Sciatic nerve (tissue), 2 donors: ENCODE results near the gene TJAP1. TPM values are rescaled to one million over a fixed set of nuclear protein-coding genes. Genes with fewer than 3 reads are reported as not detected.
"Not testable (repeated sequence)": the region's sequence is repeated elsewhere in the genome, so short reads cannot be mapped to it uniquely, and the experiment has no call there.

Experiments
- ATAC-seq: fragments of 200-7000 bp; cut with Tn5 transposase; one replicate; pipeline ENCODE4 v1.9.1; 2020; ENCODE audit warnings: mild to moderate bottlenecking, moderate library complexity
- DNase-seq: peaks from one replicate; pipeline ENCODE4 v3.0.0-alpha.2; 2020; ENCODE audit warnings: low spot score
- intact Hi-C: fragments of 100-400 bp; cut with DNase I; formaldehyde crosslinking; loops from one replicate; pipeline ENCODE4 v1.14.2; 2022
- total RNA-seq: library from RNA; stranded (reverse); fragmentation: NEBNext Ultra II Directional; extraction: Animal tissue kit (Norgen Biotek cat#: 25700); gene quantifications from one replicate; pipeline ENCODE4 v1.2.1, GENCODE V29; 2021
- donor health status: DM: no; HTN: no; CAD: no.
- donor health status: DM: no; HTN: no; CAD: no.

The TJAP1 gene
- total RNA-seq, 1 donor from 2014 or later: 36.9 TPM

- intact Hi-C loops: no loop called here
- DNase-seq (no peak), ATAC-seq (no peak)
These were observed 19.7 kb downstream of the TJAP1 start for GRCh38 chr6:43497129-43497396.

- DNase-seq: no peak
- intact Hi-C loops: no loop called here
- ATAC-seq: no peak
These were observed 20.3 kb downstream of the TJAP1 start for GRCh38 chr6:43497689-43498088.

GRCh38 chr6:43498291-43498690, 20.9 kb downstream of the TJAP1 start:
- DNase-seq, ATAC-seq, intact Hi-C loops: not testable (repeated sequence)

GRCh38 chr6:43499028-43499815, 21.9 kb downstream of the TJAP1 start:
- intact Hi-C loops: no loop called here
- no peak for DNase-seq
- peak; percentile 69 for ATAC-seq

GRCh38 chr6:43500921-43501320, 23.6 kb downstream of the TJAP1 start:
- ATAC-seq (no peak), DNase-seq (no peak)
- intact Hi-C loops: no loop called here

GRCh38 chr6:43502666-43503065, 25.3 kb downstream of the TJAP1 start:
- no peak for DNase-seq
- intact Hi-C loops: no loop called here
- ATAC-seq: no peak

- DNase-seq: no peak
- intact Hi-C loops: no loop called here
- ATAC-seq: no peak
These were observed 26.1 kb downstream of the TJAP1 start for GRCh38 chr6:43503443-43503842.

- intact Hi-C loops: loop anchor here (5.0 kb wide), 1 partner anchor 53 kb away; no protein-coding TSS in a partner anchor
- DNase-seq: no peak
These were observed 27.6 kb downstream of the TJAP1 start for GRCh38 chr6:43504756-43505593.

GRCh38 chr6:43505718-43506117, 28.3 kb downstream of the TJAP1 start:
- DNase-seq (no peak), ATAC-seq (no peak)
- intact Hi-C loops: loop anchor here (2.0 to 5.0 kb wide), 2 partner anchors 53 to 119 kb away; no protein-coding TSS in a partner anchor

More at GRCh38 chr6:43504756-43505593, 27.6 kb downstream of the TJAP1 start:
- no peak for ATAC-seq

GRCh38 chr6:43506171-43506570, 28.8 kb downstream of the TJAP1 start:
- no peak for DNase-seq
- no peak for ATAC-seq
- intact Hi-C loops: loop anchor here (2.0 to 5.0 kb wide), 2 partner anchors 54 to 119 kb away; no protein-coding TSS in a partner anchor

GRCh38 chr6:43506667-43507471, 29.5 kb downstream of the TJAP1 start:
- ATAC-seq: peak; percentile 74
- DNase-seq: peak; percentile 89
- intact Hi-C loops: loop anchor here (2.0 to 5.0 kb wide), 2 partner anchors 55 to 120 kb away; no protein-coding TSS in a partner anchor

GRCh38 chr6:43508481-43509141, 31.2 kb downstream of the TJAP1 start:
- DNase-seq: no peak
- no peak for ATAC-seq
- intact Hi-C loops: loop anchor here (5.0 kb wide), 1 partner anchor 56 kb away; no protein-coding TSS in a partner anchor

- intact Hi-C loops: loop anchor here (5.0 kb wide), 1 partner anchor 57 kb away; no protein-coding TSS in a partner anchor
- ATAC-seq (no peak), DNase-seq (no peak)
These were observed 32.0 kb downstream of the TJAP1 start for GRCh38 chr6:43509142-43509983.

GRCh38 chr6:43509984-43510826, 32.8 kb downstream of the TJAP1 start, which contains the start of gene LRRC73:
Gene LRRC73, minus strand, starts transcription at chr6:43510346. Its CDS starts 561 bp downstream, at chr6:43509785.
- peak; percentile 93 for DNase-seq
- peak; percentile 91 for ATAC-seq
- intact Hi-C loops: loop anchor here (5.0 kb wide), 1 partner anchor 58 kb away; no protein-coding TSS in a partner anchor

- no peak for DNase-seq
- intact Hi-C loops: no loop called here
- ATAC-seq: no peak
These were observed 33.4 kb downstream of the TJAP1 start for GRCh38 chr6:43510827-43511163.

GRCh38 chr6:43511824-43512415, 34.5 kb downstream of the TJAP1 start:
- DNase-seq (no peak), ATAC-seq (no peak)
- intact Hi-C loops: no loop called here
